Smooth muscle cell (in vitro differentiated cells): ENCODE results near the gene TESK1. TPM values are rescaled to one million over a fixed set of nuclear protein-coding genes. Genes with fewer than 3 reads are reported as not detected.

Experiments
- DNase-seq: peaks from one replicate; lab custom pipeline; 2025; ENCODE audit not compliant: unreplicated experiment; lab: John Stamatoyannopoulos, UW
- H2AFZ ChIP-seq: fragments of 200-600 bp; sonication (generic); 2 replicates; pipeline ENCODE4 v1.6.0; 2016; ENCODE audit warnings: antibody characterized with exemption, low read depth, mild to moderate bottlenecking
- H3F3A ChIP-seq: fragments of 200-600 bp; sonication (generic); 2 replicates; pipeline ENCODE4 v1.6.0; 2017; ENCODE audit warnings: antibody characterized with exemption, low read depth
- H3K27ac ChIP-seq: fragments of 200-600 bp; sonication (generic); 2 replicates; pipeline ENCODE4 v1.5.1; 2016; ENCODE audit warnings: low read depth, mild to moderate bottlenecking
- H3K27me3 ChIP-seq: fragments of 200-600 bp; sonication (generic); 2 replicates; pipeline ENCODE4 v1.6.1; 2016; ENCODE audit warnings: low read depth, mild to moderate bottlenecking
- H3K36me3 ChIP-seq: fragments of 200-600 bp; sonication (generic); 2 replicates; pipeline ENCODE4 v1.5.1; 2016; ENCODE audit warnings: low read depth
- H3K4me1 ChIP-seq: fragments of 200-600 bp; sonication (generic); 2 replicates; pipeline ENCODE4 v1.5.1; 2016; ENCODE audit warnings: low read depth
- H3K4me2 ChIP-seq: fragments of 200-600 bp; sonication (generic); 2 replicates; pipeline ENCODE4 v1.6.0; 2016; ENCODE audit warnings: mild to moderate bottlenecking
- H3K4me3 ChIP-seq: fragments of 200-600 bp; sonication (generic); 2 replicates; pipeline ENCODE4 v1.5.1; 2016; ENCODE audit warnings: mild to moderate bottlenecking
- H3K79me2 ChIP-seq: fragments of 200-600 bp; sonication (generic); 2 replicates; pipeline ENCODE4 v1.6.0; 2016; ENCODE audit warnings: low read depth, mild to moderate bottlenecking
- H3K9ac ChIP-seq: fragments of 200-600 bp; sonication (generic); 2 replicates; pipeline ENCODE4 v1.6.0; 2016; ENCODE audit warnings: low read depth
- H3K9me3 ChIP-seq: fragments of 200-600 bp; sonication (generic); replicated peaks from 2 replicates; pipeline ENCODE4 v1.5.1; 2016; ENCODE audit warnings: low read depth
- H4K20me1 ChIP-seq: fragments of 200-600 bp; sonication (generic); 2 replicates; pipeline ENCODE4 v1.6.0; 2016; ENCODE audit warnings: low read depth
- CTCF ChIP-seq: fragments of 200-600 bp; sonication (generic); IDR thresholded peaks from 2 replicates; pipeline ENCODE4 v1.5.1; 2017; ENCODE audit warnings: borderline replicate concordance, mild to moderate bottlenecking, antibody characterized with exemption; ENCODE audit not compliant: insufficient read depth, poor library complexity, severe bottlenecking
- WGBS: methylation state at CpG from one replicate; pipeline ENCODE4 v1.1.7; 2016; ENCODE audit warnings: low lambda C conversion rate; 5-methylcytosine and 5-hydroxymethylcytosine counted together
- polyA plus RNA-seq: library from polyadenylated mRNA; unstranded; fragments of >200 nt; fragmentation: Nextera tagmentation; extraction: Ambion mirVana; gene quantifications from 2 replicates; pipeline ENCODE4 v1.2.1, GENCODE V29; 2016
- total RNA-seq: library from RNA; depleted of rRNA; stranded (reverse); fragments of >200 nt; gene quantifications from 2 replicates; pipeline ENCODE4 v1.2.3, GENCODE V29; 2014

Gene TESK1
- total and polyA plus RNA-seq, 2 experiments from 2014 or later: 14.2 to 19.4 TPM

- Histone ChIP-seq H3K9ac (no peak overlapping the region), H3K4me3 (peak overlapping the region; percentile 40), H3F3A (no peaks in the 10 kb centered on the region), H3K79me2 (no peaks in the 10 kb centered on the region), H3K27me3 (peaks cover 52% of the 10 kb centered on the region), H4K20me1 (no peaks in the 10 kb centered on the region), H2AFZ (peak overlapping the region; percentile 77), H3K36me3 (no peaks in the 10 kb centered on the region), H3K4me1 (peaks cover 3% of the 10 kb centered on the region), H3K27ac (no peak overlapping the region), H3K4me2 (peak overlapping the region; percentile 78), H3K9me3 (no peaks in the 10 kb centered on the region)
- no peak for TF ChIP-seq CTCF
- no peak for DNase-seq
- 66% methylated on average over 8 of the region's 8 CpGs for WGBS
These were observed 12.5 kb downstream of the TESK1 start for GRCh38 chr9:35617548-35617947.

- Histone ChIP-seq H3K79me2 (no peaks in the 10 kb centered on the region), H3K27me3 (peaks cover 50% of the 10 kb centered on the region), H3K4me1 (peaks cover 3% of the 10 kb centered on the region), H2AFZ (peak within 1 kb of the TSS; percentile 77), H3K9me3 (no peaks in the 10 kb centered on the region), H3K4me3 (peak within 1 kb of the TSS; percentile 40), H3K36me3 (no peaks in the 10 kb centered on the region), H3K4me2 (peak within 1 kb of the TSS; percentile 78), H3K27ac (no peak within 1 kb of the TSS), H4K20me1 (no peaks in the 10 kb centered on the region), H3K9ac (no peak within 1 kb of the TSS), H3F3A (no peaks in the 10 kb centered on the region)
- TF ChIP-seq CTCF: no peak
- DNase-seq: no peak
- 87% methylated on average over 7 of the region's 7 CpGs for WGBS
These were observed 13.3 kb downstream of the TESK1 start, which contains the start of gene CD72 for GRCh38 chr9:35618325-35618727. CD72 (minus strand) TSS chr9:35618413; CDS start chr9:35618303, 110 bp downstream.

GRCh38 chr9:35618854-35619799, 14.1 kb downstream of the TESK1 start:
- Histone ChIP-seq H2AFZ (no peak overlapping the region), H3K36me3 (no peaks in the 10 kb centered on the region), H3K4me3 (no peak overlapping the region), H3K4me1 (peaks cover 3% of the 10 kb centered on the region), H3K27me3 (peaks cover 42% of the 10 kb centered on the region), H3F3A (no peaks in the 10 kb centered on the region), H4K20me1 (no peaks in the 10 kb centered on the region), H3K79me2 (no peaks in the 10 kb centered on the region), H3K9ac (no peak overlapping the region), H3K27ac (no peak overlapping the region), H3K4me2 (no peak overlapping the region), H3K9me3 (no peaks in the 10 kb centered on the region)
- TF ChIP-seq CTCF: no peak
- 93% methylated on average over 17 of the region's 17 CpGs for WGBS
- no peak for DNase-seq
